Esophagus (tissue), 2 donors: ENCODE measurements around the gene RAB11FIP5. TPM values are rescaled to one million over a fixed set of nuclear protein-coding genes. Genes with fewer than 3 reads are reported as not detected.
"Not testable (repeated sequence)": the region's sequence is repeated elsewhere in the genome, so short reads cannot be mapped to it uniquely, and the experiment has no call there.

Experiments used
- H3K27ac ChIP-seq, 2 donors: one replicate each; pipeline ENCODE4 v1.5.1; 2013; ENCODE audit warnings: low read depth in 2 of 2, mild to moderate bottlenecking in 2 of 2, inconsistent platforms in 1 of 2, low read length in 1 of 2, moderate library complexity in 1 of 2
- H3K27me3 ChIP-seq, 2 donors: one replicate each; pipeline ENCODE4 v1.6.1; 2013; ENCODE audit warnings: low read length in 2 of 2, control low read depth in 1 of 2, mild to moderate bottlenecking in 1 of 2; ENCODE audit not compliant: insufficient read depth in 2 of 2, control insufficient read depth in 1 of 2
- H3K36me3 ChIP-seq, 2 donors: one replicate each; pipeline ENCODE4 v1.6.1; 2013; ENCODE audit warnings: low read length in 1 of 2; ENCODE audit not compliant: control insufficient read depth in 2 of 2, insufficient read depth in 2 of 2
- H3K4me1 ChIP-seq, 2 donors: one replicate each; pipeline ENCODE4 v1.6.1; 2013; ENCODE audit warnings: low read length in 1 of 2; ENCODE audit not compliant: control insufficient read depth in 2 of 2, insufficient read depth in 2 of 2
- H3K4me3 ChIP-seq, 2 donors: one replicate each; pipeline ENCODE4 v1.5.1; 2013; ENCODE audit warnings: low read length in 2 of 2, mild to moderate bottlenecking in 2 of 2, low read depth in 1 of 2, moderate library complexity in 1 of 2
- H3K9me3 ChIP-seq, 2 donors: one replicate each; pipeline ENCODE4 v1.6.1; 2013; ENCODE audit warnings: mild to moderate bottlenecking in 2 of 2, low read depth in 1 of 2, low read length in 1 of 2, moderate library complexity in 1 of 2; ENCODE audit not compliant: control insufficient read depth in 2 of 2, insufficient read depth in 1 of 2
- WGBS, 2 donors: extraction: QIAGEN DNeasy Blood & Tissue Kit; methylation state at CpG; one replicate each; pipeline ENCODE4 v1.1.7; 2013; 5-methylcytosine and 5-hydroxymethylcytosine counted together
- polyA plus RNA-seq, 2 donors: library from polyadenylated mRNA; stranded (reverse); fragments of 200-250 nt; gene quantifications; one replicate each; pipeline ENCODE4 v1.2.3, GENCODE V29; 2013
- donor health status: healthy with polysubstance abuse.
- donor health status: Bipolar disorder and iron deficiency.

Gene RAB11FIP5
- polyA plus RNA-seq, 2 donors, result 8.1 to 8.7 TPM

- Histone ChIP-seq H3K4me3 (peak within 1 kb of the TSS; percentile 64 to 94), H3K4me1 (peaks cover 5 to 12% of the 10 kb centered on the region in 2 donors), H3K36me3 (peaks cover 0 to 10% of the 10 kb centered on the region in 2 donors), H3K9me3 (no peaks in the 10 kb centered on the region), H3K27me3 (no peaks in the 10 kb centered on the region), H3K27ac (peak within 1 kb of the TSS; percentile 95 to 96)
- WGBS, 2 donors, result 1% methylated on average over 67 of the region's 67 CpGs
Measured at GRCh38 chr2:73071360-73072128, 41.2 kb downstream of the RAB11FIP5 start, which contains the start of gene SFXN5. Gene SFXN5 (minus strand): TSS chr2:73071712. CDS start chr2:73071705, 7 bp downstream.

- Histone ChIP-seq H3K4me3 (peak overlapping the region; percentile 64 to 94), H3K27me3 (no peaks in the 10 kb centered on the region), H3K9me3 (no peaks in the 10 kb centered on the region), H3K4me1 (peaks cover 5 to 12% of the 10 kb centered on the region in 2 donors), H3K27ac (peak overlapping the region; percentile 95 to 96), H3K36me3 (peaks cover 0 to 10% of the 10 kb centered on the region in 2 donors)
- WGBS, 2 donors, result 0% methylated on average over 60 to 83 of the region's 83 CpGs
Measured at GRCh38 chr2:73070643-73071359, 41.9 kb downstream of the RAB11FIP5 start.

GRCh38 chr2:73069855-73070642, 42.7 kb downstream of the RAB11FIP5 start:
- H3K9me3 ChIP-seq, result no peaks in the 10 kb centered on the region
- WGBS, 2 donors, result 15 to 17% methylated on average over 29 of the region's 29 CpGs
- no peaks in the 10 kb centered on the region for H3K27me3 ChIP-seq
- H3K36me3 ChIP-seq, result peaks cover 0 to 4% of the 10 kb centered on the region in 2 donors
- H3K4me3 ChIP-seq, result peak overlapping the region; percentile 64 to 94
- H3K4me1 ChIP-seq, result peaks cover 5 to 12% of the 10 kb centered on the region in 2 donors
- peak overlapping the region; percentile 95 to 96 for H3K27ac ChIP-seq

GRCh38 chr2:73069041-73069854, 43.5 kb downstream of the RAB11FIP5 start:
- no peaks in the 10 kb centered on the region for H3K36me3 ChIP-seq
- peak overlapping the region in 1 of 2 donors; percentile 64 for H3K4me3 ChIP-seq
- 68 to 69% methylated on average over 7 of the region's 7 CpGs for WGBS, 2 donors
- peaks cover 5 to 16% of the 10 kb centered on the region in 2 donors for H3K4me1 ChIP-seq
- no peak overlapping the region for H3K27ac ChIP-seq
- H3K27me3 ChIP-seq, result no peaks in the 10 kb centered on the region
- no peaks in the 10 kb centered on the region for H3K9me3 ChIP-seq

- Histone ChIP-seq H3K27ac (peak overlapping the region in 1 of 2 donors; percentile 65), H3K27me3 (no peaks in the 10 kb centered on the region), H3K4me1 (peaks cover 9 to 16% of the 10 kb centered on the region in 2 donors), H3K4me3 (no peak overlapping the region), H3K36me3 (no peaks in the 10 kb centered on the region), H3K9me3 (no peaks in the 10 kb centered on the region)
- 62 to 71% methylated on average over 2 of the region's 2 CpGs for WGBS, 2 donors
Measured at GRCh38 chr2:73068147-73068546, 44.6 kb downstream of the RAB11FIP5 start.

- WGBS, 2 donors, result 93% methylated on average over 2 of the region's 2 CpGs
- Histone ChIP-seq H3K36me3 (no peaks in the 10 kb centered on the region), H3K27me3 (no peaks in the 10 kb centered on the region), H3K4me3 (no peak overlapping the region), H3K27ac (no peak overlapping the region), H3K9me3 (no peaks in the 10 kb centered on the region), H3K4me1 (peaks cover 9 to 16% of the 10 kb centered on the region in 2 donors)
Measured at GRCh38 chr2:73067043-73067442, 45.7 kb downstream of the RAB11FIP5 start.

GRCh38 chr2:73065070-73065469, 47.7 kb downstream of the RAB11FIP5 start:
- not testable (repeated sequence) for H3K36me3 ChIP-seq, H3K9me3 ChIP-seq, H3K27me3 ChIP-seq, H3K4me3 ChIP-seq, H3K27ac ChIP-seq
- WGBS, 2 donors, result 95 to 98% methylated on average over 5 of the region's 5 CpGs
- peaks cover 9 to 16% of the 10 kb centered on the region in 2 donors for H3K4me1 ChIP-seq

- no peak overlapping the region for H3K4me3 ChIP-seq
- peaks cover 7 to 10% of the 10 kb centered on the region in 2 donors for H3K4me1 ChIP-seq
- no peaks in the 10 kb centered on the region for H3K36me3 ChIP-seq
- H3K27ac ChIP-seq, result peak overlapping the region; percentile 52 to 80
- no peaks in the 10 kb centered on the region for H3K27me3 ChIP-seq
- 60 to 68% methylated on average over 8 of the region's 8 CpGs for WGBS, 2 donors
- H3K9me3 ChIP-seq, result no peaks in the 10 kb centered on the region
Measured at GRCh38 chr2:73063909-73064875, 48.6 kb downstream of the RAB11FIP5 start.
